ENCODE results near the gene ZBTB7C. TPM values are rescaled to one million over a fixed set of nuclear protein-coding genes. Genes with fewer than 3 reads are reported as not detected.
A peak's percentile ranks its signal among the peaks of the same experiment; 100 is the strongest.

ZBTB7C gene
- total and polyA plus RNA-seq, 4 donors, result 3.2 to 10.9 (median 3.7) TPM

DNA sequence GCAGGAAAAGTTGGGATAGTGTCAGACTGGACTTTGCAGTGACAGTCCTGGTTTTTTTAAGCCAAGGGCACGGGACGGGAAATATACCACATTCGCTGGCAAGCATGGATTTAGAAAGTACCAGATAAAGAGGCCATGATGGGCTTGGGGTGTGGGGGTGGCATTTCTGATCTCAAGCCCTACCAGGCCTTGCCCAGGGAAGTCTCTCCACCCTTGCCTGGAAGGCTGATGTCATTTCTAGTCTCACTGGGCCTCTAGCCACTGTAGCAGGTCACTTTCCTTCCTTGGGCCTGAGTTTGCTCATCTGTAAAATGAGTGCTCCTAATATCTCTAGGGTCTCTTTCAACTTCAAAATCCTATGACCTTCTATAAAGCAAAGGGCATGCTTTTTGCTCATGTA, 1.8 kb downstream of the ZBTB7C start:
- Histone ChIP-seq H3K9me3 (ENCODE audit: control insufficient read depth in 4 of 4, insufficient read depth in 3 of 4, low read length in 3 of 4) (peaks cover 0 to 4% (median 0%) of the 10 kb centered on the region in 4 donors), H3K27me3 (ENCODE audit: control insufficient read depth in 3 of 3, insufficient read depth in 3 of 3, low read length in 2 of 3) (peaks cover 0 to 50% (median 44%) of the 10 kb centered on the region in 3 donors), H3K4me3 (no peak overlapping the region), H3K9ac (ENCODE audit: insufficient read depth in 1 of 2, low read length in 2 of 2) (no peak overlapping the region), H3K4me1 (ENCODE audit: control insufficient read depth in 5 of 5, insufficient read depth in 5 of 5, low read length in 5 of 5) (peaks cover 0 to 21% (median 11%) of the 10 kb centered on the region in 5 donors), H3K27ac (ENCODE audit: low read depth in 1 of 2, low read length in 1 of 2) (no peak overlapping the region), H3K36me3 (ENCODE audit: control insufficient read depth in 4 of 4, insufficient read depth in 4 of 4, low read length in 4 of 4) (no peaks in the 10 kb centered on the region)
- TF ChIP-seq, protein P1, sequence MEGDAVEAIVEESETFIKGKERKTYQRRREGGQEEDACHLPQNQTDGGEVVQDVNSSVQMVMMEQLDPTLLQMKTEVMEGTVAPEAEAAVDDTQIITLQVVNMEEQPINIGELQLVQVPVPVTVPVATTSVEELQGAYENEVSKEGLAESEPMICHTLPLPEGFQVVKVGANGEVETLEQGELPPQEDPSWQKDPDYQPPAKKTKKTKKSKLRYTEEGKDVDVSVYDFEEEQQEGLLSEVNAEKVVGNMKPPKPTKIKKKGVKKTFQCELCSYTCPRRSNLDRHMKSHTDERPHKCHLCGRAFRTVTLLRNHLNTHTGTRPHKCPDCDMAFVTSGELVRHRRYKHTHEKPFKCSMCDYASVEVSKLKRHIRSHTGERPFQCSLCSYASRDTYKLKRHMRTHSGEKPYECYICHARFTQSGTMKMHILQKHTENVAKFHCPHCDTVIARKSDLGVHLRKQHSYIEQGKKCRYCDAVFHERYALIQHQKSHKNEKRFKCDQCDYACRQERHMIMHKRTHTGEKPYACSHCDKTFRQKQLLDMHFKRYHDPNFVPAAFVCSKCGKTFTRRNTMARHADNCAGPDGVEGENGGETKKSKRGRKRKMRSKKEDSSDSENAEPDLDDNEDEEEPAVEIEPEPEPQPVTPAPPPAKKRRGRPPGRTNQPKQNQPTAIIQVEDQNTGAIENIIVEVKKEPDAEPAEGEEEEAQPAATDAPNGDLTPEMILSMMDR (IDR thresholded peaks at IDR 0.05; ENCODE audit: control extremely low read depth, extremely low read depth), result no peak
- ATAC-seq (ENCODE audit: insufficient read depth, low FRiP score) (no peak), DNase-seq (no peak)
- WGBS, 2 donors, result 82 to 88% methylated on average over 3 of the region's 3 CpGs

DNA sequence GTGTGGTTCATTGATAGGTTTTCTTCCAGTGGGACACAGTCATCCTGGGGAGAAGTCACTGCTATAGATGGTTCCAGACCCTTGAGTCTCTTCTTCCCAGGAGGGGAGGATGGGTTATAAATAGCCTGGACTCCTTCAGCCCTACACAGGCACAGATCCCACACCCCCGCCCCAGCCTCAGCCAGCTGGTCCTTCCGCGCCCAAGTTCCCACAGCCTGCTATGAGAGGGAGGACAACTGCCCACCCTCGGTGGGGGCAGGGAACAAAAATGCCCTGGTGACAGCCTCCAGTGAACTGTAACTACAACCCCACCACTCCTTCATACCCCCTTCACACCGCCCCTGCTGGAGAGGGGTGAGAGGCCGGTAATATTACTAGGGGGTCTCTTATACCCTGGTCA, 3.2 kb downstream of the ZBTB7C start:
- DNase-seq, result no peak
- H3K9ac ChIP-seq (ENCODE audit: insufficient read depth in 1 of 2, low read length in 2 of 2), result no peak overlapping the region
- no peak overlapping the region for H3K27ac ChIP-seq (ENCODE audit: low read depth in 1 of 2, low read length in 1 of 2)
- H3K9me3 ChIP-seq (ENCODE audit: control insufficient read depth in 4 of 4, insufficient read depth in 3 of 4, low read length in 3 of 4), result peaks cover 0 to 4% (median 0%) of the 10 kb centered on the region in 4 donors
- TF ChIP-seq, protein P1 (IDR thresholded peaks at IDR 0.05; ENCODE audit: control extremely low read depth, extremely low read depth), result no peak
- peaks cover 0 to 36% (median 30%) of the 10 kb centered on the region in 3 donors for H3K27me3 ChIP-seq (ENCODE audit: control insufficient read depth in 3 of 3, insufficient read depth in 3 of 3, low read length in 2 of 3)
- no peak for ATAC-seq (ENCODE audit: insufficient read depth, low FRiP score)
- H3K36me3 ChIP-seq (ENCODE audit: control insufficient read depth in 4 of 4, insufficient read depth in 4 of 4, low read length in 4 of 4), result no peaks in the 10 kb centered on the region
- H3K4me1 ChIP-seq (ENCODE audit: control insufficient read depth in 5 of 5, insufficient read depth in 5 of 5, low read length in 5 of 5), result peaks cover 0 to 22% (median 11%) of the 10 kb centered on the region in 5 donors
- no peak overlapping the region for H3K4me3 ChIP-seq
- WGBS, 2 donors, result 86 to 87% methylated on average over 6 of the region's 6 CpGs

DNA sequence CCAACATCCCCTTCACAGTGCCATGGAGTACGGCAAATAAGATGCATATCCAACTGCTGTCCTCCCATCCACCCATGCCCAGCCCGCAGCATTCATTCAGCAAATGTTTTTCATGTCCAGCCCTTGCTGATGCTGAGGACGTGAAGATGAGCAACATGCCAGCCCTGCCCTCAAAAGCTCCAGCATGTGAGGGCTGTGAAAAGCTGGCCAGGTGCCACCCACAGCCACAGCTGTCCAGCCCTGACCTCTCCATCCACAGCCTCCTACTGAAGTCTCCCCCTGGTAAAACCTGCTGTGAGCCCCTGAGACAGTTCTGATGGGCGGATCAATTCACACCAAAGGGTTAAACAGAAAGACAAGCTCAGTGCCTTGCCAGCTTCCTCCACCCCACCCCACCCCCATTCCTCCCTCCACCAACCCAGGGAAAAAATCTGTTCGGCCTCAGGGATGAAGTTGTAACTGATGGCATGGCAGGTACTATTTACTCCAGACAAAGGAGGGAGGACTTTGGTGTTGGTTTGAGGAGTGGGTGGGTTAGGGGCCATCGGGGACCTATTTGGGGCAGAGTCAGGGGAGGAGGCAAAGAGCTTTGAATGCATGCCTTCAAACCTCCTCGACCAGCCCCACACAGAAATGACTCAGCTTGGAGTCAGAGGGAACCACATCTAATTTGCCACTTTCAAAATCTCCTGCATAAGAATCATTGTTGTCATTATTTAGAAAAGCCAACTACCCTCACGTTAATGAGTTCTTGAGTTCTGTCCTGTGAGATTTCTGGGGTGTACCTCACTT, 4.3 kb downstream of the ZBTB7C start:
- 50 to 57% methylated on average over 8 of the region's 8 CpGs for WGBS, 2 donors
- peaks cover 0 to 4% (median 0%) of the 10 kb centered on the region in 4 donors for H3K9me3 ChIP-seq (ENCODE audit: control insufficient read depth in 4 of 4, insufficient read depth in 3 of 4, low read length in 3 of 4)
- peaks cover 0 to 17% (median 9%) of the 10 kb centered on the region in 5 donors for H3K4me1 ChIP-seq (ENCODE audit: control insufficient read depth in 5 of 5, insufficient read depth in 5 of 5, low read length in 5 of 5)
- peaks cover 0 to 33% (median 24%) of the 10 kb centered on the region in 3 donors for H3K27me3 ChIP-seq (ENCODE audit: control insufficient read depth in 3 of 3, insufficient read depth in 3 of 3, low read length in 2 of 3)
- ATAC-seq (ENCODE audit: insufficient read depth, low FRiP score) (no peak), DNase-seq (no peak)
- no peaks in the 10 kb centered on the region for H3K36me3 ChIP-seq (ENCODE audit: control insufficient read depth in 4 of 4, insufficient read depth in 4 of 4, low read length in 4 of 4)
- no peak overlapping the region for H3K9ac ChIP-seq (ENCODE audit: insufficient read depth in 1 of 2, low read length in 2 of 2)
- no peak overlapping the region for H3K4me3 ChIP-seq
- H3K27ac ChIP-seq (ENCODE audit: low read depth in 1 of 2, low read length in 1 of 2), result peak overlapping the region in 1 of 2 donors; percentile 11
- TF ChIP-seq, protein P1 (IDR thresholded peaks at IDR 0.05; ENCODE audit: control extremely low read depth, extremely low read depth), result no peak

Measured in lung (tissue), 12 donors.